ENCODE data around the gene AKAP11.

The AKAP11 gene

DNA sequence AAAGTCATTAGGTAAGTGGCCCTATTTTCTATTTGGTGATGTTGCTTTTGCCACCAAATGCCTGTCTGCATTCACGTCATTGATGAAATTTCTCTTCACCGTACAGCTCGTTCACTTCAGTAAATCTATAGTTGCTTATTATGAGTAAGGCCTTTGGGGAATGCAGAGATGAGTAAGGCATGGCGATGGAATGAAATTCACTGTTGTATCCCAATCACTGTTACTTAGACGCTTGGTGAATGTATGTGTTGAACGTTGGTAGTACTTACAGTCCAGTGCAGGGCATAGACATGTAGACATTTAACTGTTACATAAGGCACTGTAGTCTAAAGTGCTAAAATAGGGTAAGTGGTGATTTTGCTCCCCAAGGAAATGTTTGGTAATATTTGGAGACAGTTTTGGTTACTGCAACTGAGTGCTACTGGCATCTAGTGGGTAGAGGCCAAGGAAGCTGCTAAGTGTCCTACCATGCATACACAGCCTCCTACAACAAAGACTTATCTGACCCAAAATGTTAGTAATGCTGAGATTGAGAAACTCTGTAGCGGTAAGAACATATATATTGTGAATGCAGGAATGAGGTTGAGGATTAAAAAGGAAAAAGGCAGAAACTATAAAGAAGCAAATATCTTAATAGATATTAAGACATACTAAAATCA lies 5.8 kb downstream of the AKAP11 start:
- TF ChIP-seq, protein P1, sequence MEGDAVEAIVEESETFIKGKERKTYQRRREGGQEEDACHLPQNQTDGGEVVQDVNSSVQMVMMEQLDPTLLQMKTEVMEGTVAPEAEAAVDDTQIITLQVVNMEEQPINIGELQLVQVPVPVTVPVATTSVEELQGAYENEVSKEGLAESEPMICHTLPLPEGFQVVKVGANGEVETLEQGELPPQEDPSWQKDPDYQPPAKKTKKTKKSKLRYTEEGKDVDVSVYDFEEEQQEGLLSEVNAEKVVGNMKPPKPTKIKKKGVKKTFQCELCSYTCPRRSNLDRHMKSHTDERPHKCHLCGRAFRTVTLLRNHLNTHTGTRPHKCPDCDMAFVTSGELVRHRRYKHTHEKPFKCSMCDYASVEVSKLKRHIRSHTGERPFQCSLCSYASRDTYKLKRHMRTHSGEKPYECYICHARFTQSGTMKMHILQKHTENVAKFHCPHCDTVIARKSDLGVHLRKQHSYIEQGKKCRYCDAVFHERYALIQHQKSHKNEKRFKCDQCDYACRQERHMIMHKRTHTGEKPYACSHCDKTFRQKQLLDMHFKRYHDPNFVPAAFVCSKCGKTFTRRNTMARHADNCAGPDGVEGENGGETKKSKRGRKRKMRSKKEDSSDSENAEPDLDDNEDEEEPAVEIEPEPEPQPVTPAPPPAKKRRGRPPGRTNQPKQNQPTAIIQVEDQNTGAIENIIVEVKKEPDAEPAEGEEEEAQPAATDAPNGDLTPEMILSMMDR (IDR thresholded peaks at IDR 0.05; ENCODE audit: extremely low read depth, insufficient read depth, missing control alignments) = no peak
- DNase-seq (ENCODE audit: low spot score) = no peak
- in situ Hi-C loops (cut with MboI; ENCODE audit: low pct_unique_long_range_greater_than_20kb, low sequenced_read_pairs, unreplicated experiment) = no loop called here

DNA sequence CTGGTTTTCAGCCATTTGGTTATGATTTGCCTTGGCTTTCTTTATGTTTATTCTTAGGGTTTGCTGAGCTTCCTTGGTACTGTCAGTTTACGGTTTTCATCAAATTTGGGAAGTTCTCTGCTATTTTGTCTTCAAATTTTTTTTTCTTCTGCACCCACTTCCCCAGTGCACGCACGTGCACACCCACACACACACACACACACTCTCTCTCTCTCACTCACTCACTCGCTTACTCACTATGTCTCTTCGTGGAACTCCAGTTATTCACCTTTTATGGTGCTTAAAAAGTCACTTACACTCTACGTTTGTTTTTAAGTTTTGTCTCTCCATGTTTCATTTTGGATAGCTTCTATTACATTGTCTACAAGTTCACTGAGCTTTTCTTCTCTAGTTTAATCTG lies 7.1 kb downstream of the AKAP11 start:
- in situ Hi-C loops (cut with MboI; ENCODE audit: low pct_unique_long_range_greater_than_20kb, low sequenced_read_pairs, unreplicated experiment) = no loop called here
- TF ChIP-seq, protein P1 (IDR thresholded peaks at IDR 0.05; ENCODE audit: extremely low read depth, insufficient read depth, missing control alignments) = no peak
- DNase-seq (ENCODE audit: low spot score) = no peak

DNA sequence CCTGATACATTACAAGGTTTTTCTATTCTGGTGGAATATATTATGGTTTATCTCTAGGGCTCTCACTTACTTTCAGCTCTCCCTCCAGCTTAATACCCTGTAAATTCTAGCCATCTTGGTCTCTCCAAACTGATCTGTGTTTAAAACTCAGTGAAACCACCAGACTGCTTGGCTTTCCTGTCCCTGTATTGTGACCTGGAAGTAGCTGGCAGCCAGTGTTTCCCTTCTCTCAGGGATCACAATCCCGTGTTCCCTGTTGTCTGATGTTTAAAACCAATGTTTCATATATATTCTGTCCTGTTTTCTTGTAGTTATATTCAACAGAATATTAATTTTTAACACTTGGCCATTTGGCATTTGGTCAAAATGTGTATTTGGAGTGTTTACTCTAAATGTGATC lies 8.0 kb downstream of the AKAP11 start:
- in situ Hi-C loops (cut with MboI; ENCODE audit: low pct_unique_long_range_greater_than_20kb, low sequenced_read_pairs, unreplicated experiment) = no loop called here
- TF ChIP-seq, protein P1 (IDR thresholded peaks at IDR 0.05; ENCODE audit: extremely low read depth, insufficient read depth, missing control alignments) = no peak
- DNase-seq (ENCODE audit: low spot score) = no peak

DNA sequence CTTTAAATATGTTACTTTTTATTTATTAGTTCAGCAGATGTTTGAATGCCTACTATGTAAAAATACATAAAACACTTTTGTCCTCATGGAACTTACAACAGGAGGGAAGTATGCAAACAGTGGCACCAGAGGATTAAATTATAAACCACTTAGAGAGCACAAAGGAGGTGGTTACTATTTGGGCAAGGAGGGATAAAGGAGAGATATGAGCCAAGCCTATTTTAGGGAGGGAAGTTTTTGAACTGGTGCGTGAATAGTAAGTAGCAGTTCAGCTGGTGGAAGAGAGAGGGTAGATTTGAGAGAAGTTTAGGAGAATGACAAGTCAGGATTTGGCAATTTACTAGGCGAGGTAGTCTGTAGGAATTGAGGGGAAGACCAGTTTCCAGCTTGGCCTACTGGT lies 8.6 kb downstream of the AKAP11 start:
- TF ChIP-seq, protein P1 (IDR thresholded peaks at IDR 0.05; ENCODE audit: extremely low read depth, insufficient read depth, missing control alignments) = no peak
- no peak for DNase-seq (ENCODE audit: low spot score)
- in situ Hi-C loops (cut with MboI; ENCODE audit: low pct_unique_long_range_greater_than_20kb, low sequenced_read_pairs, unreplicated experiment) = no loop called here

DNA sequence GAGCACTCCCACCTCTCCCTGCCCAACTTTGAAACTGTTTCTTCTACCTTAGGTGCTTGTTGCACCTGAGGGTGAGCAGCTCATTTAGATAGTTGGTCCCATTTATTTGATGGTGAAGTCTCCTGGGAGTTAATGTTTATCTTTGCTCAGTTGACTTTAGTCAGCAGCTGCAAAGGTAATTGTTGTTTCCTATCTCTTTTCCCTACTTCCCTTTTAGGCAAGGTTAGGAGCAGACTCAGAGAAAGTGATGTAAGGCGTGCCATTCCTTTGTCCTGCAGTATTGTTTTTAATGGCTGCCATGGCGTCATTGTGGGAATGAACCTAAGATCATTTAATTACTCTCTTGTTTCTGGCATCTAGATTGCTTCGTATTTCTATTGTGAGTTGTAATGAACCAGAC lies 11.6 kb downstream of the AKAP11 start:
- in situ Hi-C loops (cut with MboI; ENCODE audit: low pct_unique_long_range_greater_than_20kb, low sequenced_read_pairs, unreplicated experiment) = no loop called here
- TF ChIP-seq, protein P1 (IDR thresholded peaks at IDR 0.05; ENCODE audit: extremely low read depth, insufficient read depth, missing control alignments) = no peak
- DNase-seq (ENCODE audit: low spot score) = no peak

DNA sequence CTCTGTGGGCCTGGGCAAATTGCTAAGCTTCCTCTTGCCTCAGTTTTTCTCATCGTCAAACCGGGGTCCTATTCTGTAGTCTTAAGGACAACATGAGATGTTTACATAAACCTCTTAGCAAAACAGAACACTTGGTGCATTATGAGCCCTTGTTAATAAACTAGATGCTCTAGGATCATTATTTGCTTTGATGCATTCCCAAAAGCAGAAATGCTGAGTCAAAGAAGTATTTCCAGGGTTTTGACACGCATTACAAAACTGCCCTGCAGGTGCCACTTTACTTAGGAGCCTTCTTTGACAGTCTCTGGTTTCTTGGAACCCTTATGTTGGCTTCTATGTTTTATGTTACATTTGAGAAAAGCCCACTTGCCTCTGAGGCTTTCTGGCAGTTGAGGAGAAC lies 12.1 kb downstream of the AKAP11 start:
- in situ Hi-C loops (cut with MboI; ENCODE audit: low pct_unique_long_range_greater_than_20kb, low sequenced_read_pairs, unreplicated experiment) = no loop called here
- TF ChIP-seq, protein P1 (IDR thresholded peaks at IDR 0.05; ENCODE audit: extremely low read depth, insufficient read depth, missing control alignments) = no peak
- no peak for DNase-seq (ENCODE audit: low spot score)

Measured in GM13977 (cell line).